Hypothalamus (tissue), 51 donors: ENCODE data around the gene SOX6.
"Not testable (repeated sequence)": the region's sequence is repeated elsewhere in the genome, so short reads cannot be mapped to it uniquely, and the experiment has no call there.

Experiments
- DNase-seq, 51 donors: peaks; one replicate each; lab custom pipeline; 2025; lab: John Stamatoyannopoulos, UW

SOX6 gene

DNA sequence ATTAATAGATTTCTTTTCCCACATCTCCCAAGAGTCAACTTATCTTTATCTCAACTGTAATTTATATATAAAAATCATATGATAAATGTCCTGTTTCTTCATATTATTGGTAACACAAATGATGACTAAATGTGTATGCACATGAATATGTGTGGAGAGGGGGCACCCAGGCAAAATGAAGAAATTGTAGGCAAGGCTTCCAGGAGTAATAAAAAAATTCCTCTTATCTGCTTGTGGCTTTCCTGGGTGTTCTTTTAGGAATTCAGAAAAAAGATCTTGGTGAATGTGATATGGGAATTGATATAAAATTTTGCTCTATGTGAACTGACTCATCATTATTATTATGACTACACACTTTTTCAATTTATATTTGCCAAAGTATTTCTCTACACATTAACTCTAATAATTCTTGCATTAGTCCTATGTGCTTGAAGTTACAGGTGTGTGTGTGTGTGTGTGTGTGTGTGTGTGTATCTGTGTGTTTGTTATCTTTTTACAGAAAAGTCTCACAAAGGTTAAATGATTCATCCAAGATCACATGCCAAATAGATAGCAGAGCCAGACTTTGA is 197.8 kb downstream of the SOX6 start:
- no peak for DNase-seq

DNA sequence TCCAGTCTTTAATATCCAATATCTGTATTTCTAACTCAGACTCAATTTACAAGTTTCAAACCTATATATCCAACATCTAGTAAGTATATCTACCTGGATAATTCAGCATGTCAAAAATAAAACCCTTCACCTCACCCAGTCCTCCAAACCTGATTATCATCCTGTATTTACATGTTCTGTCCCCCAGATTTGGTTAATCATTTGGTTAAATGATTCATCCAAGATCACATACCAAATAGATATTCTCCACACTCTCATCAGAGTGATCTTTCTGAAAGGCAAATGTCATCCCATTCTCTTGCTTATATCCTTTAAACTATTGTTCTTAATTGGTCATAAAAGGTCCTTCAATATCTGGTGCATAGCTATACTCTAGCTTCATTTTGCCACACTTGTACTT is 199.0 kb downstream of the SOX6 start:
- no peak for DNase-seq

DNA sequence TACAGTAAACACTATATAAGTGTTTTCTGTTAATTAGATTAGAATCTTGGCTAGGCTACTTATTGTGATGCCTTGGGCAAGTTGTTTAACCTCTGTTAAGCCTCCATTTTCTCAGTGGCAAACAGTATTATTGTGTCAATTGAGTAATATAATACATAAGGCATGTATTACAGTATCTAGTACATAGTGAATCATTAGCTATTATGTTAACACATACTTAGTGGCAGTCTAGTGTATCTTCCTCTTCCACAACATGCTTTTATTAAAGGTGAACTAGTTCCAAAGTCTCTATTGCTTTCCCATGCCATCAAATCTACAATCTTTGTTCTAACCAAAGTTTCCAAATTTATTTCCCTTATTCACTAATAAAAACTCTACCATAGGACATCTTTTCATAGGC is 200.9 kb downstream of the SOX6 start:
- DNase-seq = no peak

DNA sequence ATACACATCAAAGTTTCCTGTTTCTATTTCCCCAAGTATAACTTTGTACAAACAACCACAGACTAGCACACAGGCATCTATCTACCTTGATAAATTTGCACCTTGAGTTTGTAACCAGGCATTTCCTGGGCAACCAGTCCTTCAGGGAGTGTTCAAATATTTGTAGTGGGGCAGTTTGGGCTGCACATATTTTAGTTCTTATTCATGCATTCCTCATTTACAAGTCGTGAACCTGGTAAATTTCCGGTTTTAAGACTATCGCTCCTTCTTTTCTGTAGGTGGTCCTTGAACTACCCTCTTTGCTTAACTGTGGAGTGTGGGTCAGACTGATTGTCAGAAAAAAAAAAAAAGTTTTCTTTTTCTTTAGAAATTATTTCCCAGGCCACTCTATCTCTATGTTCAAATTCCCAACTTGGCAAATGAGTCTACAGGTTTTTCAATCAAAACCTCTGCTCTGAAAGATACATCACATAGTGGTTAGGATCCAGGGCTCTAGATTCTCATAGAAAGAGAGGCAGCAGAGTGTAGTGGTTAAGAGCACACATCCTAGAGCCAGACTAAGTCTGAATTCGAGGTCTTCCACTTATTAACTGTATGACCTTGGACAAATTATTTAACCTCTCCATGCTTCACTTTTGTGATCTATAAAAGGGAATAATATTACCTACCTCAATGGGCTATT is 201.5 kb downstream of the SOX6 start:
- no peak for DNase-seq

DNA sequence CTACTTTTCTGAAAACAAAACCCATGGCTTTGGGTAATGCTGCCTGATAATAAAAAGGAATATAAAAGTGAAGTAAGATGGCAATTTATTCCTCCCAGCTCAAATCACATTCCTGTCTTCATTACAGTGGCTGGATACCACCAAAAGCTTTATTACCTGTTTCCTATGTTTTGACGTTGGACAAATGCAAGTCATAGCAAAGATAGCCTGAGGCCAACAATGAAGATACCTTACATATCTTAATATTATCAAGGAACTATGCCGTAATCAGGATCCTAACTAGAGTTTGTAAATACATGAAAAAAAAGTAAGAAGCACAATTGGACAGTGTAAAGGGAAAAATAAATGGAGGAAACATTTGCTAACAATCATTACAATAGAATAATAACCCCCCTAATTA is 202.4 kb downstream of the SOX6 start:
- DNase-seq = no peak

DNA sequence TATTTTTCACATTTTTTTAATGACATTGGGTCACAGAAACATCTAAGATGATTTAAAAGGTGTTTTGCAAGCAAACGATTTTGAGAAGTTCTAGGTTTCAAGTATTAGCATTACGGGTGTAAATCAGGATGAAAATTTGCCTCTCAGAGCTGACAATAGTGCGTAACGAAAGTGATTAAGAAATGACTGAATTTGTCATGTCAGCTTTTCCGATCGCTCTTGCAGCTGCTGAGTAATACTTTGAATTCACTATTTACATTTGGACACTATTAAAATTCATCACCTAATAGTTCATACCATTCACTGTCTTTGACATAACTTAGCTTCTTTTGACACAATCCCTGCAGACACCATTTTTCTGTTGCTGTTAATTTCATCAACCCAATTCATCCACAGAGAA is 205.2 kb downstream of the SOX6 start:
- no peak for DNase-seq

DNA sequence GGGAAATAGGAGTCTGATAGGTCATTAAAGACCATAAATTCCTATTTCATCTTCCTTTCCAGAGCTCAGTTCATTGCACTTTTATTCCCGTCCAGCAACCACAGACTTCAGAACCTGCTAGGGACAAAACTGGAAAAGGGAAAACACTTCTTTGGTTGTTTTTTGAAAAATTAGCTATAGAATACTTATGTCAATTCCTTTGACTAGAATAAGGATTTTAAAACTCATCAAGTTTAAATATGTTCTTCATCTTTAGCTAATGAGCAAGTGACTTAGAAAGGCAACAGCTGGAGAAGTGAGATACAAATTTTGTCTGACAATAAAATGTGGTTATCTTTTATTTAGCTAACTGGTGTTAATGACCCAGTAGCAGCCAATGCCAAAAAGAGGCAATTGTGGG is 206.9 kb downstream of the SOX6 start:
- DNase-seq = no peak

DNA sequence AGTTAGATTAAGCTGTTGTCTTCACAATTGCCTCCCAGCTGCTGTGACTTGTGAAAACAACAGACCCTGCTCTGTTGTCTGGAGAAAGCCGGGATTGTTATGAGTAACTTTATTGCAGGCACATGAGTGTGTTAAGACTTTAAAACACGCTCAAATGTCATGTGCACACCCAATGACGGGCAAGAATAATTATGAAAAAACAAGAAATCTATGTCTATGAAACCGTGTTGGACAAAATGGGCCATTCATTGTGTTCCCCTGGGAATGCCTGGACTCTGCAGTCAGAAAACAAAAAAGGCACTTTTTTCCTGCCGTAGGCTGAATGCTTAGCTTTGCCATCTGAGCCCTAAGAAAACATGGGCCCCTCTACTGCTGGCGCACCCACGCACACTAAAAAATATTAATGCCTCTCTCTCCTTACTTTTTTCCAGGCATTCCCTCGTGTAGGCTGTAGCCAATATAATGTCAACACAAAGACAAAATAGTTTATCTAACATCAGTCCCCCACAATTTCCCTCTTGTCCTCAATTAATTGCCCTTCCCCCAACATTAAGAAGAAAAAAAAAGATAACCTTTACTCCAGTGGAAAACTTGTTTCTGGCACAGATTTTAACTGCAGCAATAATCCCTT is 207.9 kb downstream of the SOX6 start:
- peak in 11 of 51 donors; percentile 1 to 52 (median 4) for DNase-seq

DNA sequence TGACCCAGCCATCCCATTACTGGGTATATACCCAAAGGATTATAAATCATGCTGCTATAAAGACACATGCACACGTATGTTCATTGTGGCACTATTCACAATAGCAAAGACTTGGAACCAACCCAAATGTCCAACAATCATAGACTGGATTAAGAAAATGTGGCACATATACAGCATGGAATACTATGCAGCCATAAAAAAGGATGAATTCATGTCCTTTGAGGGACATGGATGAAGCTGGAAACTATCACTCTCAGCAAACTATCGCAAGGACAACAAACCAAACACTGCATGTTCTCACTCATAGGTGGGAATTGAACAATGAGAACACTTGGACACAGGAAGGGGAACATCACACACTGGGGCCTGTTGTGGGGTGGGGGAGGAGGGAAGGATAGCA is 209.4 kb downstream of the SOX6 start:
- DNase-seq = not testable (repeated sequence)

DNA sequence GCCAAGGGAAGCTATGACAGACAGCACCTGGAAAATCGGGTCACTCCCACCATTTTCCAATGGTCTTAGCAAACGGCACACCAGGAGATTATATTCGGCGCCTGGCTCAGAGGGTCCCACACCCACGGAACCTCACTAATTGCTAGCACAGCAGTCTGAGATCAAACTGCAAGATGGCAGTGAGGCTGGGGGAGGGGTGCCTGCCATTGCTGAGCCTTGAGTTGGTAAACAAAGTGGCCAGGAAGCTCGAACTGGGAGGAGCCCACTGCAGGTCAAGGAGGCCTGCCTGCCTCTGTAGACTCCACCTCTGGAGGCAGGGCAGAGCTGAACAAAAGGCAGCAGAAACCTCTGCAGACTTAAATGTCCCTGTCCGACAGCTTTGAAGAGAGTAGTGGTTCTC is 214.7 kb downstream of the SOX6 start:
- DNase-seq = not testable (repeated sequence)

DNA sequence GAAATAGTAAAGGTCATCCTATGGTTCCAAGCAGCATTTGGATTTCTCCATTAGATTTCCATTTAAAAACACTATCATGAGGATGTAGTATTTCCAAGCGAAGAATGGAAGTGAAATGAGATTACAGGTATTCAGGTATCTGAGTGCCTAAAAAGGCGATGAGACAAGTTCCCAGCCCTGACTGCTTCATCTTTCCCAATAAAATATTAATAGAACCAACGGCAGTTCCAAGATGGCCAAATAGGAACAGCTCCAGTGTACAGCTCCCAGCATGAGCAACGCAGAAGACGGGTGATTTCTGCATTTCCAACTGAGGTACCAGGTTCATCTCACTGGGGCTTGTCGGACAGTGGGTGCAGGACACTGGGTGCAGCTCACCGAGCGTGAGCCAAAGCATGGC is 215.2 kb downstream of the SOX6 start:
- DNase-seq = not testable (repeated sequence)

DNA sequence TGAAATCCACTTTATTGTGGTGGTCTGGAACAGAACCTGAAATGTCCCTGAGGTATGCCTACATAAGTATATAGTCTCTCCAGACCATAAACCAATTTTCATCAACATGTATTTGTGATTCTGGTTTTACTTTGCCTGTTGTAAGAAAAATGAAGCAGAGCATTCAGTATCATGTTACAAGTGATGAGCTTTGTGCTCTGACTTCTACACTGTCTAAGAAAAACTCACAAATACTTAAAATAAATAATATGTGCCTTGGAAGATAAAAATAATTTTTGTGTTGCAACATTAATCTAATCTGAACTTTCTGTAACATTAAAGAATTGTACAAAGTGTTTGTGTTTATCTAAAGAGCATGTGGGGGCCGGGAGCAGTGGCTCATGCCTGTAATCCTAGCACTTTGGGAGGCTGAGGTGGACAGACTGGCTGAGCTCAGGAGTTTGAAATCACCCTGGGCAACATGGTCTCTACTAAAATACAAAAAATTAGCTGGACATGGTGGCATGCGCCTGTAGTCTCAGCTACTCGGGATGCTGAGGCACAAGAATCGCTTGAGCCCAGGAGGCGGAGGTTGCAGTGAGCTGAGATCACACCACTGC is 219.5 kb downstream of the SOX6 start:
- no peak for DNase-seq

DNA sequence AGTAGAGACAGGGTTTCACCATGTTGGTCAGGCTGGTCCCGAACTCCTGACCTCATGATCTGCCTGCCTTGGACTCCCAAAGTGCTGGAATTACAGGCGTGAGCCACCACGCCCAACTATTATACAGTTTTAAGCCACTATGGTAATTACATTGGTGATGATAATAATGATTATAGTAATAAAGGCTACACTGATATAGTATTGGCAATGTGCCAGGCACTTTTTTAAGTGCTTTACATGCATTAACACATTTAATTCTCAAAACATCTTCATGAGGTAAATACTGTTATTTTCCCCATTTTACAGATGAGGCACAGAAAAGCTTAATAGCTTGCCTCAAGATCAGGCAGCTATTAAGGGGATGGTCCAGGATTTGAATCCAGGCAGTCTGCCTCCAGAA is 222.5 kb downstream of the SOX6 start:
- DNase-seq = no peak

DNA sequence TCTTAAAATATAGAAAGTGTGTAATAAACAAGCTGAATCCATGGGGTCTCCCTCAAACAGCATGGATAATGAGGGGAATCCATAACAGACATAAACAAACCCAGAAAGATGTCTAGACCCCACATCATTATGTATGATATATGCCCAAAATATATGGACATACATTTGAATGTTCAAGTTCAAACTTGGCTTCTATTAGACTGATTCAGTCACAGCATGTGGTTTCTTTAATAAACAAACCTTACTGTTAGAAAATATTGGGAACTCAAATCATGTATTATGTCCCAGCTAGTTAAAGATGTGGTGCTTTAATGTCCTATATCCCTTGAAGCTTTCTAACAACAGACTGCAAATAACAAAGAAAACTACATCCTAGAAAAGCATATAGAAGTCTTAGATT is 228.6 kb downstream of the SOX6 start:
- DNase-seq = no peak

DNA sequence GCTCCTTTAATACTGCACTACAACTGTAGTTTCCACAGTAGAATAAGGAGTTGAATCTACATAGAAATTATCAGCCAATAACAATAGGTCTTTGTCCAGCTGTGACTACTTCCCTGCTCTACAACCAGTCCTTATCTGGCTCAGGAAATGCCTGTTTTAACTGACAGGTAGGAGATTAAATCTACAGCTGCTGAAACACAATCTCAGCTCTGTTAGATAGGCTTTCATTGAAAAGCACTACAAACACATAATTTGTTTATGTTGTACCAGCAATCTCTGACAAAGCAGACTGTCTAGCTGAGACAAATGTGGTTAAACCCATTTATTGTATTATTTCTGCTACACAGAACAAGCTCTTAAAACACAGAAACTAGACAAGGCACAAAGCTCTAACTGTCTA is 230.0 kb downstream of the SOX6 start:
- no peak for DNase-seq

DNA sequence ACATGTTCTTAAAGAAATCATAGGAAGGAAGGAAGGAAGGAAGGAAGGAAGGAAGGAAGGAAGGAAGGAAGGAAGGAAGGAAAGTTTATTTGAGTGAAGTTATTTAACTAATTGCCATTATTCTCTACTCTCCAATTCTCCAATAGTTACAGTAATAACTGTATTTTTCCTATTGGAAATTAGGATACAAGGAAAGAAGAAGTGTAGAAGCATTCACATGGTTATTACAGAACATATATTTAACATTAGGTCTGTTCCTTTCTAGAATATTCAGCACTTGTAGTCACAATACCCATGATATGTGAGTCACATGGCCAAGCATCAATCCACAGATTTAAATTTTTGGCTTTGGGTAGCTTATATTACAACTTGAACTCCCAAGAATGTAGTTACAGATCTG is 230.6 kb downstream of the SOX6 start:
- DNase-seq = no peak

DNA sequence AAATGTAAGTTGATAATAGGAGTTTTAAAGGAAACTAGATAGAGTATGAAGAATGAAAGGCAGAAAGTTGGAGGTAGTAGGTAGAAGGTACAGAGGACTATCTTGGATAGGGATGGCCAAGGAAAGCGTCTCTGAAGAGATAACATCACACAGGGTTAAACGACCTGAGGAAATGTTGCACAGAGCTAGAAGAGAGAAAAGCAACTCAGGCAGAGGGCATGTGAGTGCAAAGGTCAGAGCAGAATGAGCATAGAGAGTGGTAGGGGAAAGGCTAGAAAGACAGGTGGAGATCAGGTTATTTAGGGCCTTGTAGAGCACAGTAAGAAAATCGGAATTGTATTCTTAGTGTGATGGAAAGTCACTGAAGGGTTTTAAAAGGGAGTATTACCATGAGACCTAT is 232.0 kb downstream of the SOX6 start:
- no peak for DNase-seq

DNA sequence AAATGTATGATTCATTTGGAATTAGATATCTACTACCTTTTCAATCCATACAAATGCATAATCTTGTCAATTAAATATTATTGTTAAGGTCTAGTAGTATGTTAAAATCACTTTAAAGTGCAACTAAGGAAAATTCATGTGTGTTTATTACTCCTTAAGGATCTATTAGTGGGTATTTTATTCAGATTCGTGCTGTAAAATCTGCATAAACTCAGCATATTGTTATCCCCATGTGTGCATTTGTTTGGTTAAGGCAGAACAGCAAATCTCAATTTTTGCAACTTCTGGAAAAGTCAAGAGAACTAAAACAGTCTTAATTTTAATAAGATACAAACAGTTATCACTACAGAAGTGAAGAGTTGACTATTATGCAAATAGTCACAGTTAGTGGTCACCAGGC is 234.5 kb downstream of the SOX6 start:
- no peak for DNase-seq

DNA sequence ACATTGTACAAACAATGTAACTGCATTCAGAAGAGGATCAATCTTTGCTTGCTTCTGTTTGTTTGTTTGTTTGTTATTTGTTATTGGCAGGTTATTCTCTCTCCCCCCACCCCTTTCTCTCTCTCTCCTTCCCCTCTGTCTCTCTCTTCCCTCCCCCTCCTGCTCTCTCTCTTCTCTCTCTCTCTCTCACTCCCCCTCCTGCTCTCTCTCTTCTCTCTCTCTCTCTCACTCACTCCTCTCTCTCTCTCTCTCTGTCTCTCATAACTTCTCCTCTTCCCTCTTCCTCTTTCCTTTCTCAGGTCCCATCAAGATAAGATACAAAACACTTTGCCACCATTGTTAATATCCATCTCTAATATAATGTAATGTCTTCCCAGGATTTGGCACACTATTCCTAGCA is 236.3 kb downstream of the SOX6 start:
- DNase-seq = no peak

DNA sequence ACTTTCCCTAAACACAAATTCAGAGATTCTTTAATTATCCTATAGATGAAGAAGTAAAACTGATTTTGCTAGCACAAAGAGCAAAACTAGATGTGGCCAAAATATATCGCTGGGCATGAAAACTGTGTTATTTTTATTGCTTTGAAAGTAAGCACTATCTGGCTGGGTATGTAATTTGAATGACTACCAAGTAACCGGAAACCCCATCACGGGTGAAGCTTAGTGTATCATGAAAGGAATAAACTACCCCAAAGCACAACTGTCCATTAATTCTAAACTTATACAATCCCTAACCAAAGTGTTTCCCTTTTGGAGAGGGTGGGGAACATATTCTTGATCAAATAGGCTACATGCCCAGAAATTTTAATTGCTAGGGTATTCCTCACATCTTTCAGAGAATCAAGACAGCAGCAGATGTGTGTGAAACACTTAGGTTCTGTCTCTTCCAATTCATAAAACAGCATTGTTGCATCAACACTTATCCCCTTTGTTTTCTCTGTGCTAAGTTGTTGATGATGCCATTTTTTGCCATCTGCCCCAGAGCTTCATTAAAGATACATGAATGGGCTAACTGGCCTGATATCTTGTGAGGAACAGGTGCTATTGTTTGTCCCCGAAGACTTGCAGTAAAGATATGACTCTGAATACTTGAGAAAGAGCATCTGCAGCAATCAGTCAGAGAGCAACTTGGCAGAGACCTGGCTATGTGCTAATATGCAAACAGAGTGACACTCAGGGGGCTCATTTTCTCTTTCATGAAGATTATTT is 238.2 kb downstream of the SOX6 start:
- DNase-seq = peak in 1 of 51 donors; percentile 10
